ENCODE measurements around the gene EMSY.
A peak's percentile ranks its signal among the peaks of the same experiment; 100 is the strongest.

The EMSY gene

GRCh38 chr11:76501526-76502202 is 56.8 kb downstream of the EMSY start:
- no peak overlapping the region for H4K91ac ChIP-seq (ENCODE audit: low read length)
- 95% methylated on average over 4 of the region's 5 CpGs for WGBS
- H3K79me1 ChIP-seq (replicated peaks; ENCODE audit: low read length, poor library complexity, severe bottlenecking), result peaks cover 5% of the 10 kb centered on the region
- no peak overlapping the region for H3K27ac ChIP-seq (ENCODE audit: low read length, poor library complexity, severe bottlenecking)
- no peaks in the 10 kb centered on the region for H3K4me1 ChIP-seq (ENCODE audit: control insufficient read depth, insufficient read depth, low read depth, low read length)
- peaks cover 2 to 37% of the 10 kb centered on the region in 2 experiments for H3K36me3 ChIP-seq (ENCODE audit: control insufficient read depth in 1 of 2, insufficient read depth in 2 of 2, low read depth in 1 of 2, low read length in 2 of 2)
- peaks cover 11% of the 10 kb centered on the region for H3K9me3 ChIP-seq (ENCODE audit: control insufficient read depth, low read length)
- H3K18ac ChIP-seq (ENCODE audit: low read depth in 1 of 2, low read length in 2 of 2), result no peak overlapping the region
- H3K4ac ChIP-seq (ENCODE audit: low read depth in 1 of 2, low read length in 2 of 2), result no peak overlapping the region
- H3K9ac ChIP-seq (ENCODE audit: low read length), result no peak overlapping the region
- no peak overlapping the region for H2AK5ac ChIP-seq (ENCODE audit: low read length, severe bottlenecking)
- H2BK120ac ChIP-seq (ENCODE audit: low read depth, low read length), result no peak overlapping the region
- DNase-seq, result peak; percentile 3
- H2BK15ac ChIP-seq (ENCODE audit: low read depth, poor library complexity, severe bottlenecking), result no peak overlapping the region
- H2BK5ac ChIP-seq (ENCODE audit: low read depth, low read length, poor library complexity, severe bottlenecking), result no peak overlapping the region
- H3K4me3 ChIP-seq (ENCODE audit: insufficient read depth in 1 of 2, low read depth in 1 of 2, low read length in 2 of 2), result no peak overlapping the region
- H2AFZ ChIP-seq (ENCODE audit: low read depth, low read length), result no peak overlapping the region
- no peak overlapping the region for H3K4me2 ChIP-seq (ENCODE audit: low read length, poor library complexity, severe bottlenecking)
- H4K8ac ChIP-seq (ENCODE audit: low read length), result no peak overlapping the region
- H3K27me3 ChIP-seq (ENCODE audit: control insufficient read depth in 1 of 2, insufficient read depth in 1 of 2, low read length in 2 of 2), result no peaks in the 10 kb centered on the region
- no peak overlapping the region for H3K14ac ChIP-seq (ENCODE audit: low read length in 2 of 2)
- no peak overlapping the region for H2BK12ac ChIP-seq (ENCODE audit: low read length in 2 of 2)
- no peak overlapping the region for H3K23ac ChIP-seq (ENCODE audit: low read length in 2 of 2)

- Histone ChIP-seq H2BK12ac (ENCODE audit: low read length in 2 of 2) (no peak overlapping the region), H4K8ac (ENCODE audit: low read length) (no peak overlapping the region), H2BK5ac (ENCODE audit: low read depth, low read length, poor library complexity, severe bottlenecking) (no peak overlapping the region), H3K4me2 (ENCODE audit: low read length, poor library complexity, severe bottlenecking) (no peak overlapping the region), H3K27ac (ENCODE audit: low read length, poor library complexity, severe bottlenecking) (no peak overlapping the region), H2BK120ac (ENCODE audit: low read depth, low read length) (no peak overlapping the region), H3K27me3 (ENCODE audit: control insufficient read depth in 1 of 2, insufficient read depth in 1 of 2, low read length in 2 of 2) (no peaks in the 10 kb centered on the region), H3K79me1 (replicated peaks; ENCODE audit: low read length, poor library complexity, severe bottlenecking) (peaks cover 3% of the 10 kb centered on the region), H3K9me3 (ENCODE audit: control insufficient read depth, low read length) (peaks cover 3% of the 10 kb centered on the region), H3K4me3 (ENCODE audit: insufficient read depth in 1 of 2, low read depth in 1 of 2, low read length in 2 of 2) (no peak overlapping the region), H3K4ac (ENCODE audit: low read depth in 1 of 2, low read length in 2 of 2) (no peak overlapping the region), H3K23ac (ENCODE audit: low read length in 2 of 2) (no peak overlapping the region), H4K91ac (ENCODE audit: low read length) (no peak overlapping the region), H2BK15ac (ENCODE audit: low read depth, poor library complexity, severe bottlenecking) (no peak overlapping the region), H2AFZ (ENCODE audit: low read depth, low read length) (no peak overlapping the region), H3K14ac (ENCODE audit: low read length in 2 of 2) (no peak overlapping the region), H3K9ac (ENCODE audit: low read length) (no peak overlapping the region), H3K36me3 (ENCODE audit: control insufficient read depth in 1 of 2, insufficient read depth in 2 of 2, low read depth in 1 of 2, low read length in 2 of 2) (peaks cover 0 to 8% of the 10 kb centered on the region in 2 experiments), H3K4me1 (ENCODE audit: control insufficient read depth, insufficient read depth, low read depth, low read length) (peaks cover 4% of the 10 kb centered on the region), H2AK5ac (ENCODE audit: low read length, severe bottlenecking) (no peak overlapping the region), H3K18ac (ENCODE audit: low read depth in 1 of 2, low read length in 2 of 2) (no peak overlapping the region)
- 90% methylated on average over 2 of the region's 2 CpGs for WGBS
- DNase-seq, result no peak
These were observed 62.0 kb downstream of the EMSY start for GRCh38 chr11:76506833-76507232.

- Histone ChIP-seq H3K23ac (ENCODE audit: low read length in 2 of 2) (no peak overlapping the region), H2AFZ (ENCODE audit: low read depth, low read length) (no peak overlapping the region), H3K36me3 (ENCODE audit: control insufficient read depth in 1 of 2, insufficient read depth in 2 of 2, low read depth in 1 of 2, low read length in 2 of 2) (peaks cover 0 to 17% of the 10 kb centered on the region in 2 experiments), H3K4me3 (ENCODE audit: insufficient read depth in 1 of 2, low read depth in 1 of 2, low read length in 2 of 2) (no peak overlapping the region), H2BK15ac (ENCODE audit: low read depth, poor library complexity, severe bottlenecking) (no peak overlapping the region), H2BK12ac (ENCODE audit: low read length in 2 of 2) (no peak overlapping the region), H3K9ac (ENCODE audit: low read length) (no peak overlapping the region), H3K27ac (ENCODE audit: low read length, poor library complexity, severe bottlenecking) (peak overlapping the region; percentile 82), H3K4me1 (ENCODE audit: control insufficient read depth, insufficient read depth, low read depth, low read length) (peaks cover 4% of the 10 kb centered on the region), H3K18ac (ENCODE audit: low read depth in 1 of 2, low read length in 2 of 2) (no peak overlapping the region), H3K27me3 (ENCODE audit: control insufficient read depth in 1 of 2, insufficient read depth in 1 of 2, low read length in 2 of 2) (no peaks in the 10 kb centered on the region), H3K79me1 (replicated peaks; ENCODE audit: low read length, poor library complexity, severe bottlenecking) (peaks cover 4% of the 10 kb centered on the region), H3K4ac (ENCODE audit: low read depth in 1 of 2, low read length in 2 of 2) (no peak overlapping the region), H3K9me3 (ENCODE audit: control insufficient read depth, low read length) (no peaks in the 10 kb centered on the region), H2BK5ac (ENCODE audit: low read depth, low read length, poor library complexity, severe bottlenecking) (peak overlapping the region; percentile 66), H2AK5ac (ENCODE audit: low read length, severe bottlenecking) (peak overlapping the region; percentile 60), H2BK120ac (ENCODE audit: low read depth, low read length) (no peak overlapping the region), H4K8ac (ENCODE audit: low read length) (no peak overlapping the region), H3K4me2 (ENCODE audit: low read length, poor library complexity, severe bottlenecking) (no peak overlapping the region), H4K91ac (ENCODE audit: low read length) (no peak overlapping the region), H3K14ac (ENCODE audit: low read length in 2 of 2) (peak overlapping the region in 1 of 2 experiments; percentile 90)
- peak; percentile 32 for DNase-seq
- 78% methylated on average over 5 of the region's 5 CpGs for WGBS
These were observed 65.5 kb downstream of the EMSY start for GRCh38 chr11:76510060-76511047.
